Transverse colon (tissue), 4 donors: ENCODE measurements around the gene PRKCQ.

ENCODE experiments used
- EP300 ChIP-seq: sonication (generic); formaldehyde crosslinking; IDR thresholded peaks from one replicate; pipeline ENCODE4 v1.6.1; 2017; ENCODE audit warnings: antibody characterized with exemption, low read depth
- POLR2A ChIP-seq: fragments of 450-650 bp; IDR thresholded peaks from one replicate; pipeline ENCODE4 v1.6.1; 2016; ENCODE audit warnings: antibody characterized with exemption, mild to moderate bottlenecking, moderate library complexity
- POLR2AphosphoS5 ChIP-seq, 3 donors: sonication (generic); formaldehyde crosslinking; IDR thresholded peaks; one replicate each; pipeline ENCODE4 v1.6.1; 2016; ENCODE audit warnings: antibody characterized with exemption in 3 of 3
- TF ChIP-seq, protein P1 (sequence below), 5 experiments: fragments of 200-600 bp in 3 of 5; fragments of 450-650 bp in 2 of 5; sonication (generic) in 3 of 5; IDR thresholded peaks; 1 replicate in 2 of 5; 2 replicates in 3 of 5; pipeline ENCODE4 v1.5.1; 2016 to 2017; ENCODE audit warnings: antibody characterized with exemption in 5 of 5, inconsistent platforms in 3 of 5, mild to moderate bottlenecking in 2 of 5, moderate library complexity in 1 of 5

DNA sequence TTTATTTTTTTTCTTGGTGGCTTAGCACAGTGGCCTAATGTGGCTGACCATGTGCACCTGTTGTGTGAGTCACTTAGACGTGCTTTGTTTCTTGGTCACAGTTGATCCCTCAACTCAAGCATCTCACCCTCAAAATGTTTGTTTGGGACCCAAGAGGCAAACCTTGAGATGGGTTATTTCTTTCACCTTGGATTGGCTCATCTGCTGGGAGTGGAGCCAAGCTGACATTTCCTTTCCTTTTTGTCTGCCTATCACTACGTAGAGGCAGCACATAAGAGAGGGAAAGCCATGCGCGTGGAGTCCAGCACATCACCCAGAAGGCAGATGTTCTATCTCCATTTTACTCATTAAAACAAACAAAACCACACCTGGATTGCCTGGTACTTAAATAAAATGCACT lies 6.4 kb upstream of the PRKCQ start:
- TF ChIP-seq, protein P1, sequence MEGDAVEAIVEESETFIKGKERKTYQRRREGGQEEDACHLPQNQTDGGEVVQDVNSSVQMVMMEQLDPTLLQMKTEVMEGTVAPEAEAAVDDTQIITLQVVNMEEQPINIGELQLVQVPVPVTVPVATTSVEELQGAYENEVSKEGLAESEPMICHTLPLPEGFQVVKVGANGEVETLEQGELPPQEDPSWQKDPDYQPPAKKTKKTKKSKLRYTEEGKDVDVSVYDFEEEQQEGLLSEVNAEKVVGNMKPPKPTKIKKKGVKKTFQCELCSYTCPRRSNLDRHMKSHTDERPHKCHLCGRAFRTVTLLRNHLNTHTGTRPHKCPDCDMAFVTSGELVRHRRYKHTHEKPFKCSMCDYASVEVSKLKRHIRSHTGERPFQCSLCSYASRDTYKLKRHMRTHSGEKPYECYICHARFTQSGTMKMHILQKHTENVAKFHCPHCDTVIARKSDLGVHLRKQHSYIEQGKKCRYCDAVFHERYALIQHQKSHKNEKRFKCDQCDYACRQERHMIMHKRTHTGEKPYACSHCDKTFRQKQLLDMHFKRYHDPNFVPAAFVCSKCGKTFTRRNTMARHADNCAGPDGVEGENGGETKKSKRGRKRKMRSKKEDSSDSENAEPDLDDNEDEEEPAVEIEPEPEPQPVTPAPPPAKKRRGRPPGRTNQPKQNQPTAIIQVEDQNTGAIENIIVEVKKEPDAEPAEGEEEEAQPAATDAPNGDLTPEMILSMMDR (IDR thresholded peaks at IDR 0.05), result no peak
- TF ChIP-seq EP300 (no peak), POLR2A (no peak), POLR2AphosphoS5 (IDR thresholded peaks at IDR 0.05) (no peak)
